GM21381 (cell line): ENCODE results near the gene GBP4.

Experiments
- ATAC-seq: cut with Tn5 transposase; IDR thresholded peaks from one replicate; pipeline ENCODE4 v1.9.1; 2021; ENCODE audit warnings: mild to moderate bottlenecking, moderate library complexity; ENCODE audit not compliant: unreplicated experiment

Gene GBP4

DNA sequence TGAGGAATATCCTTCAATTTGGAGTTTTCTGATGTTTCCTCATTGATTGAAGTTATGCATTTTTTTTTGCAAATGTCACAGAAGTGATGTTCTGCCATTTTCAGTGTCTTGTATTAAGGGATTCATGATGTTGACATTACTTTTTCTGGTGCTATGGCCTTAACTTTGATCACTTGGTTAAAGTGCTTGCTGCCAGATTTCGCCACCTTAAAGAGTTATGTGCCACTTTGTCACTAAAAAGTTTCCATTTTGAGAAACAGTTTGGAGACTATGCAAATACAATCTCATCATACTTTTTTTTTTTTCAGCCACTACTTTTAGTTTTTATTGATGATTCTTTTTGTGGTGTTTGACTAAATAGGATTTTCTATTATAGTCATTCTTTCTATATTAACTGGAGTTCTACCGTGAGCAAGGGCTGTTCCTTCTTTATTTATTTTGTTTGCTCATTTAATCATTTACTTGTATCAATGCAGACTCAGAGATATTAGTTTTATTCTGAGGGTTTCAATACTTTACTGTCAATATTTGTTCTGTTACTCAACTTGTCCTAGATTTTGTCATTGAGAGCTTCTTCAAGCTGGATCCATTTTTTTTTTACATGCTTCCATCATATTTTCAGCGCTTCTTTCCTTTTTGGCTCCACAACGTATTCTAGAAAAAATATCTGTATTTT lies 26.1 kb downstream of the GBP4 start:
- no peak for ATAC-seq

DNA sequence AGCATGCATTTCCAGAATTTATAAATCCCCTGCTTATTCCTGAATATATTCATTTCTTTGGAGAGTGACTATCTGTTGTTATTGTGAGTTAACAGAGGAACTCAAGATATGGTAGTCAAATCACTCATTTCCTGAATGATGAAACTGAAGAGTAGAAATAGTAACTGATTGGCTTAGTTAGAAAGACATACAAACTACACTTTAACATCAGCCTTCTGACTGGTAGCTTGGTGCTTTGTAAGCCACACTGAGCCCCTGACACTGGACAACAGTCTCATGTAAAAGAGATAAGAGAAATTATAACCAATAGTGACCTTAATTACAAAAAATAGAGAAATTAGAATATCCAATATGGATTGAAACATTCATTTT lies 27.7 kb downstream of the GBP4 start:
- no peak for ATAC-seq

DNA sequence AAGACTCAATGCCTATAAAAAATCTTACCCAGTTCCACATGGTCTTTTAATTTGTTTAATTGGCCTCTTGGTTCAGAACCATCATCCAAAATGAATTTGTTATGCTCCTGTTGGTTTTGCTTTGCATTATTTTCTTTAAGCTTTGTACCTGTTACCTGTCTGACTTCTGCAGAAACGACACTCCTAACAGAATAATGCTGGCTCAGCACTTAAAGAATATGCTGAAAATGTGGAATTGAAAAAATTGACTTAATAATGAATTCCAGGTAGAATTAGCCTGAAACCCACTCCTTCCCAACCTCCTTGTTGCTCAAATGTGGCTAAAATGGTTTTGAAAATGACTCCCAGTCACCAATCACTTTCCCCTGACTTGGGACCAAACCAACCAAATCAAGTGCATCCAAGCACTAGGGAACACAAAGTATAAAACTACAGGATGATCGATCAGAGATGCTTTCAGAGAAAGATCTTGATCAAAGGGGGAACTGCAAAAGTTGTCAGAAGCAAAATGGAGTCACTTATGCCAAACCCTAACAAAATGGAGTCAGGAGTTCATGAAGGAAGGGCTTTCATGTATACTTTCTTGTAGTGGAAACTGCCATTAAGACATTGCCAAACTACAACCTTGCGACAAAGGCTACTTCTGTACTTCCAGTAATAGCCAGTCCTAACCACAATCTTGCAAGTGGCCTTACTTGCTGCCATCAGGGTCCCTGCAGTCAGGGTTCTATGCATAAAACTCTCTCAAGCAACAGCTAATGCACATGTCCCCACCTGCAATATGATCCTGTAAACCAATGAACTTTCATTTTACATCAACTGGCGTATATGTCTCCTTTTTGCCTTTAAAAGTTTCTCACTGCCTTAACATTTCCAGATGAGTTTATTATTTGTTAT lies 28.3 kb downstream of the GBP4 start:
- ATAC-seq = no peak

DNA sequence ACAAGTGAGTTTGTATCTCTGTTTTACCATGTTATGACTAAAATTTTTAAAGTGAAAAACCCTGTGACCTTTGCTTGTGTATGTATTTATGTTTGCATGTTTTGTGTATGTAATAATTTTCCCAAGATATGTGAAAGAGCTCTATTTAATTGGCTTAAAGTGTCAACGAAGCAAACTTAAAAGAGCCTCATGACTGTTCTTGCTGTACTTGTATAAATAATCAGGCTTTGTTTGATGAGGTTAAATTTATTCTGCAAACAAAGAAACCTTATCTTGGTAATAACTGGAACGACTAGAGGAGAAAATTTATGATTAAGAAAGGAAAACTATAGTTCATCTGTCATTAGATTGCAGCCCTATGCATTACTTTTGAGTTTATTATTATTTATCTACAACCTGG lies 29.6 kb downstream of the GBP4 start:
- no peak for ATAC-seq

DNA sequence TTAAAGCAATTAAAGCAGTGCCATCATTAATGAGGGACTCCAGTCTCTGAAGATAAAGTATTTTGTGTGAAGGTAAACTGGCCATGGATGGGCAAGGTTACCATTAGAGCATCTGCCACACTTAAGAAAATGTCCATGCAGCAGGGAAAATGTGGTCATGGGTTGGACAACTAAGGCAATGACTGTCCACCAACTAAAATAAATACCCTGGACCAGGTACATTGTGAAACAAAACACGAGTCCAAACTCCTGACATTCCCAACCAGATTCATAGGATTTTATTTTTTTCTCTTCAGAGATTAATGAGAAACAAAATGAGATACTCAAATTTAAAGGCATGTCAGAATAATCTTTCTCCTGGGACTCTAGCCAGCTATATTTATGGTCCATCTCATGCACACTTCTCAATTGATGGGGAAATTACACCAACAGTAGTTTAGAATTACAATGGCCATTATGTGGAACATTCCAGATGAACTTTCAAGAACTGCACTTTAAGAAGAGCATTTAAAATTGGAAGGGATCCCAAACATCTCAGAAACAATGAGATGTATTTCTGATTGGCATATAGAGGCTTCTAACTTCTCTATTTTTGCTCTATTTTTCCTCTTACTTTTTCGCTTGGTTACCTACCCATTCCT lies 31.0 kb downstream of the GBP4 start:
- ATAC-seq = no peak

DNA sequence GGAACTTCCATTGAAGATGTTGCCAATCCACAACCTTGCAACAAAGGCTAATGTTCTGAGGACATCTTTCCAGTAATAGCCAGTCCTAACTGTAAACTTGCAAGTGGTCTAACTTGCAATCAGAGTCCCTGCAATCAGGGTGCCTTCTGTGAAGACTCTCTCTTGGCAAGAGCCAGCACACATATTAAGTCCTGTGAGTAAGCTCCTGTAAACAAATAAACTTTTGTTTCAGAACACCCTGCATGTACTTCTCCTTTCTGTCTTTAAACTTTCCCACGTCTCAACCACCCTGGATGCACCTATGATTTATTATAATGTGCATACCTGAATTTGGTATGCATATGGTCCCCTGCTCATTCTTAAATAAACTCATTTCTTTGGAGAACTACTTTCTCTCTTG lies 32.0 kb downstream of the GBP4 start:
- ATAC-seq = no peak

DNA sequence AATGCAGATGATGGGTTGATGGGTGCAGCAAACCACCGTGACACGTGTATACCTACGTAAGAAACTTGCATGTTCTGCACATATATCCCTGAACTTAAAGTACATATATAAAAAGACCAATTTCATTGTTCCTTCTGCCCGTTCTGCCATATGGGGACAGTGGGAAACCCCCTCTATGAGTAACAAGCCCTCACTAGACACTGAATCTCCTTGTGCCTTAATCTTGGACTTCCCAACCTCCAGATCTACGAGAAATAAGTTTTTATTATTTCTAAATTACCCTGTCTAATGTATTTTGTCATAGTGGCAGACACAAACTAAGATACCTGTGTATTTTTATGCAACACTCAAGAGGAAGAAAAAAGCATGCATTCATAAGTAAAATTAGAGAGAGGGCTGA lies 32.9 kb downstream of the GBP4 start:
- ATAC-seq = no peak

DNA sequence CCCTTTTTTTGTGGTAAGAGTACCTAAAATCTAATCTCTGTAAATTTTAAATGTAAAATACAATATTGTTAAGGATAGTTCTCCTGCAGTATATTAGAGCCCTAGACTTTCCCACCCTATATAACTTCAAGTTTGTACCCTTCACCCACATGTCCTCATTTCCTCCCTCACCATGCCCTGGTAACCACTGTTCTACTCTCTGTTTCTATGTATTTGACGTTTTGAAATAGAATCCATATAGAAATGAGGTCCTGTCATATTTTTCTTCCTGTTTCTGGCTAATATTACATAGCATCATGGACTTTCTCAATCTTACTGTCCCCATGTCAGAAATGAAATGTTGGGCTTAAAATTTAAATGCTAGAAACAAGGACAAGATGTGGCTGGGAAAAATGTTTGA lies 47.7 kb downstream of the GBP4 start:
- ATAC-seq = no peak

DNA sequence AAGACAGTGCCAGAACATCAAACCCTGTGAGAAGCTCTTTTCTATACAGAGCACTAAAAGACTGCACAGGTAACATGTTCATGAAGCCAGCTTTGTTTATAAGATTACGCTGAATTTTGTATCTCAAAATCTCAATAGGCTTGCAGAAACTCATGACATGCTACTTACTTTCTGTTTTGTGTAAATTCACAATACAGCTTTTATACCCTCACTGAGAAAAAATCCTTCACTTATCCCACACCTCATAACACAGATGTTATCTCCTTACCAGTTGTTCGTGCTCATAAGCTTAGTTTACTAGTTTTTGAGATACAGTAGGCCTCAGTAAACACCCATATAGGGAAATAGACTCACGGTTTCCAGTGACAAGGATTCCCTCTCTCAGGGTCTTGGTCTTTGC lies 48.8 kb downstream of the GBP4 start:
- ATAC-seq = no peak

DNA sequence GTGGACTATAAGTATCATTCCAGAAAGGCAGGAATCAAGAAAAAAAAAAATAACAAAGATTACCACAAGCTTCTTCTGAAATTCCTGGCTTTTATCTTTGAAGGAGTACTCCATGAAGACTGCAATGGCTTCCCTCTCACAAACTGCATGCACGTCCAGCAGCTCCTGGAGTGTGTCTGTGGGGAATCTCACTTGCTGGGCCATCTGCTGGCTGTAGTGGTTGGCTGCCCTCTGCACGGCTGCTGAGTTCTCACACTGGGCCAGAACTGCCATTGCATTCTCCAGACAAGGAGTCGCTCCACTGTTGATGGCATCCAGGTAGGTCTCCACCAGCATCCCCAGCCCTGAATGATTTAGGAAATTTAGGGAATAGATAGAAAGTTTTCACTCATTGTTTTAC lies 49.5 kb downstream of the GBP4 start:
- ATAC-seq = no peak

DNA sequence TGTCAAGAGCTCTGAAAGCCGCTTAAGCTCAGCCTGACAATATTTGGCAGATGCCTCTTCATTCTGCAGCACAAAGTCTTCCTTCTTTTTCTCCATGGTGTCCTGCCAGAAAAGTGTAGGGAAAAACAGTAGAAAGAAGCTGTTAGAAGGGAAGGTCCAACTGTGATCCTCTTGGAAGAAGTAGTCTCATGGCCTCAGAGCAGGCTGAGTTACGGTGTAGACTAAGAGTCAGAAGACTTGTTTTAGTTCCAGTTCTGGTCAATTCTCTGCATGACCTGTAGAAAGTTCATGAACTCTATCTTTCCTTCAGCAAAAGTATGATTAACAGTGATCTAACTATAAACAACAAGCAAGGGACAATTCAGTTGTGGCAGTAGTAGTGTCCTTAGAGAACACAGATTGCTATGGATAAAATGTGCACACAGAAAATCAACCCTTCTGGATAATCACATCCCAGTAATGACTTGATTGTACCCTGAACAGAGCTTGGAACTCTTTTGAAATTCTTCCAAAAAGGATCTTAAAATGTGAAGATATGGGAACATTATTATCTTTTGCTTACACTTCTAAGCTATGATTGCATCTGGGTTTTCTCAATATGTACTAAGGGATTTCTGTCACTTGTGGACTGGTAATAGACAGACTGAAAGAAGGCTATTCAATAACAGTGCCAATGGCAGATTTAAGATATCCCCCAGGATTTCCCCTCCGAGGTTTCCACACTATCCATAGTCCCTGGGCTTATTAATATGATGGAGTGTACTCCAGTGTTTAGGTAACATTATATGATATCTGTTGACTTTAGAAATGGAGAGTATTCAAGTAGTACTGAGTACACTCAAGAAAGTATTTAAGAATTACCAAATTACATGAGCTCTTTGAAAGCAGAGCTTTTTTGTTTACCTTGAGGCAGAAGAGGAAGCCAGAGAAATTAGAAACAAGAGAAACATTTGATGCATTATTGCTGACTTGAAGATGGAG lies 50.8 kb downstream of the GBP4 start:
- no peak for ATAC-seq

DNA sequence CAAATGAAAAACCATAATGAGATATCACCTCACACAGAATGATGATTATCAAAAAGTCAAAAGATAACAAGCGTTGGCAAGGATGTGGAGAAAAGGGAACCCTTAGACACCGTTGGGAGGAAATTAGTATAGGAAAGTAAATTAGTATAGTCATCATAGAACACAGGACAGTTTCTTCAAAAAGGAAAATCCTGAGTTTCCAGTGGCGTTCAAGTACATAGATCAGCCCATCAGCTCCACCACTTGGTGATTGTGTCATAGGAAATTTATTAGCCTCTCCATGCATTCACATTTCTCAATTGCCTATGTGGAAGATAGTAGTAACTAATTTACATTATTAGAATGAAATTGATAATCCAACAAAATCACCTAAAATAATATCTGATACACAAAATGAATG lies 52.0 kb downstream of the GBP4 start:
- no peak for ATAC-seq

DNA sequence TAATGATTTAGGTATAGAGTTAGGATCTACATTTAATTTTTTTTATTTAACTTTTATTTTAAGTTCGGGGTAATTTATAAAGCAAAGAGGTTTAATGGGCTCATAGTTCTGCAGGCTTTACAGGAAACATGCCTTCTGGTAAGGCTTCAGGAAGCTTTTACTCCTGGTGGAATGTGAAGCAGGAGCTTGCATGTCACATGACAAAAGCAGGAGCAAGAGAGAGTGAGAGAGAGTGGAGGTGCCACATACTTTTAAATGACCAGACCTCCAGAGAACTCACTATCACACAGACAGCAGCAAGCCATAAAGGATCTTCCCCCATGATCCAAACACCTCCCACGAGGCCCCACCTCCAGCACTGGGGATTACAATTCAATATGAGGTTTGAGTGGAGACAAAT lies 55.3 kb downstream of the GBP4 start:
- ATAC-seq = no peak

DNA sequence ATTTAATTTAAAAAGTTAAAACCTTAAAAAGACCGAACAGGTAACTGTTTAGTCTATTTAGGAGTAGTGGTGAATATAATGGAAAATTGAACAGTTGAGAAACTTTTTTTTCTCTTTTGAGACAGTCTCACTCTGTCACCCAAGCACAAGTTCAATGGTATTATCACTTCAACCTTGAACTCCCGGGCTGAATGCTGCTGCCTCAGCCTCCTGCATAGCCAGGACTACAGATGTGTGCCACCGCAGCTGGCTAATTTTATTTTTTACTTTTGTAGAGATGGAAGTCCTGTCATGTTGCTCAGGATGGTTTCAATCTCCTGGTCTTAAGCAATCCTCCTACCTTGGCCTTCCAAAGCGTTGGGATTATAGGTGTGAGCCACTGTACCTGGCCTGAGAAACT lies 56.6 kb downstream of the GBP4 start:
- ATAC-seq = no peak

DNA sequence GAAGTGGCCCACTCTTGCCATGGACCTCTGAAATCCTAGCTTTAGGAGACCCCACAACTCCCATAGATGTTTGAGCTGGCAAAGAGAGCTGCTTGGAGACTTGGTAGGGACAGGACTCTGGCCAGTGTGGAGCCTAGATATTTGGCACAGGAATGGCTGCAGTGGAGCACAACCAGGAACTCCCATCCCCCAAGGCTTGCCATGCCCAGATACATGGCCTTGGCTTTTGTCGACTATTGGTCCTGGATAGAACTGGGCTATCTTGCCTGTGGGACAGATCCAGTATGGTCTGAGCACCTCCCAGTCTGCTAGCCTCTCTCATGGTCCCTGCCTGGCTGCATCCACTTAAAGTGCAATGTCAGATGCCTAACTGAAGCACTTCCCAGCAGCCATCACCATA lies 65.0 kb downstream of the GBP4 start:
- no peak for ATAC-seq
